ENCODE measurements around the gene SGSH.
A peak's percentile ranks its signal among the peaks of the same experiment; 100 is the strongest.

SGSH gene

DNA sequence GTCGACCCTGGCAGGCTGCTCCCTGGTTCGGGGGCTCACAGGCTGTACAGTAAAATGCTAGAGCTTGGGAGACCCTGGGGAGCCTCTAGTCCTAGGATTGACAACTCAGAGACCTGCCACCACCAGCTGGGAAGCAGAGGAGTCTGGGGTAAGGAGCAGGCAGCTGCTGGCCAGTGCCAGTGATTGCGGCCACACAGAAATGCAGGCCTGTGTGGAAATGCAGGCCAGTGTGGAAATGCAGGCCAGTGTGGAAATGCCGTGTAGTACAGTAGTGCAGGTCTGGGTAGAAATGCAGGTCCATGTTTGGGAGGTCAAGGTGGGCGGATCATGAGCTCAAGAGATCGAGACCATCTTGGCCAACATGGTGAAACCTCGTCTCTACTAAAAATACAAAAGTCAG is 23.5 kb downstream of the SGSH start (continued):
- TF ChIP-seq ZNF707 (tag by site-specific recombination; IDR thresholded peaks at IDR 0.05) = no peak
- no peak for TF ChIP-seq GLI4 (tag by site-specific recombination; IDR thresholded peaks at IDR 0.05)

GRCh38 chr17:80195671-80196529 is 24.2 kb downstream of the SGSH start:
- POLR2A ChIA-PET = no interaction called here
- TF ChIP-seq ZSCAN23 (tag by site-specific recombination; IDR thresholded peaks at IDR 0.05) (peak; percentile 70; the same call in 1 of the 2 replicates), SP7 (tag by site-specific recombination; IDR thresholded peaks at IDR 0.05) (0 out of 2 replicates have a peak, but pooled peaks have one; percentile 27), ZNF157 (tag by site-specific recombination; IDR thresholded peaks at IDR 0.05) (no peak), ZSCAN30 (tag by site-specific recombination; IDR thresholded peaks at IDR 0.05) (peak; percentile 95), ZNF280D (tag by site-specific recombination; IDR thresholded peaks at IDR 0.05) (0 out of 2 replicates have a peak, but pooled peaks have one; percentile 48), ZNF660 (tag by site-specific recombination; IDR thresholded peaks at IDR 0.05) (0 out of 2 replicates have a peak, but pooled peaks have one; percentile 53), ZSCAN16 (tag by site-specific recombination; IDR thresholded peaks at IDR 0.05) (peak; percentile 87), MZF1 (tag by site-specific recombination; IDR thresholded peaks at IDR 0.05; ENCODE audit: borderline replicate concordance) (0 out of 2 replicates have a peak, but pooled peaks have one; percentile 33), ZNF76 (tag by site-specific recombination; IDR thresholded peaks at IDR 0.05; ENCODE audit: borderline replicate concordance, low read depth) (no peak), ZNF501 (tag by site-specific recombination; IDR thresholded peaks at IDR 0.05) (0 out of 2 replicates have a peak, but pooled peaks have one; percentile 28), ZNF449 (tag by site-specific recombination; IDR thresholded peaks at IDR 0.05) (0 out of 2 replicates have a peak, but pooled peaks have one; percentile 23), ZNF391 (tag by site-specific recombination; IDR thresholded peaks at IDR 0.05; ENCODE audit: borderline replicate concordance, low read depth) (peak; percentile 57; the same call in 1 of the 2 replicates), ZNF654 (tag by site-specific recombination; IDR thresholded peaks at IDR 0.05; ENCODE audit: low read depth) (peak; percentile 82), HOXD13 (CRISPR knock-in tag; IDR thresholded peaks at IDR 0.05; ENCODE audit: borderline replicate concordance) (no peak), ZNF24 (tag by site-specific recombination; IDR thresholded peaks at IDR 0.05) (peak; percentile 56; the same call in 1 of the 2 replicates), ZNF37A (tag by site-specific recombination; IDR thresholded peaks at IDR 0.05) (no peak), BCL11A (tag by site-specific recombination; IDR thresholded peaks at IDR 0.05; ENCODE audit: low read depth) (no peak), ZNF2 (tag by site-specific recombination; IDR thresholded peaks at IDR 0.05) (peak; percentile 98)
- TF ChIP-seq, protein P1, sequence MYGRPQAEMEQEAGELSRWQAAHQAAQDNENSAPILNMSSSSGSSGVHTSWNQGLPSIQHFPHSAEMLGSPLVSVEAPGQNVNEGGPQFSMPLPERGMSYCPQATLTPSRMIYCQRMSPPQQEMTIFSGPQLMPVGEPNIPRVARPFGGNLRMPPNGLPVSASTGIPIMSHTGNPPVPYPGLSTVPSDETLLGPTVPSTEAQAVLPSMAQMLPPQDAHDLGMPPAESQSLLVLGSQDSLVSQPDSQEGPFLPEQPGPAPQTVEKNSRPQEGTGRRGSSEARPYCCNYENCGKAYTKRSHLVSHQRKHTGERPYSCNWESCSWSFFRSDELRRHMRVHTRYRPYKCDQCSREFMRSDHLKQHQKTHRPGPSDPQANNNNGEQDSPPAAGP (tag by site-specific recombination; IDR thresholded peaks at IDR 0.05) = peak; percentile 63; the same call in 1 of the 2 replicates
- TF ChIP-seq, protein P2, sequence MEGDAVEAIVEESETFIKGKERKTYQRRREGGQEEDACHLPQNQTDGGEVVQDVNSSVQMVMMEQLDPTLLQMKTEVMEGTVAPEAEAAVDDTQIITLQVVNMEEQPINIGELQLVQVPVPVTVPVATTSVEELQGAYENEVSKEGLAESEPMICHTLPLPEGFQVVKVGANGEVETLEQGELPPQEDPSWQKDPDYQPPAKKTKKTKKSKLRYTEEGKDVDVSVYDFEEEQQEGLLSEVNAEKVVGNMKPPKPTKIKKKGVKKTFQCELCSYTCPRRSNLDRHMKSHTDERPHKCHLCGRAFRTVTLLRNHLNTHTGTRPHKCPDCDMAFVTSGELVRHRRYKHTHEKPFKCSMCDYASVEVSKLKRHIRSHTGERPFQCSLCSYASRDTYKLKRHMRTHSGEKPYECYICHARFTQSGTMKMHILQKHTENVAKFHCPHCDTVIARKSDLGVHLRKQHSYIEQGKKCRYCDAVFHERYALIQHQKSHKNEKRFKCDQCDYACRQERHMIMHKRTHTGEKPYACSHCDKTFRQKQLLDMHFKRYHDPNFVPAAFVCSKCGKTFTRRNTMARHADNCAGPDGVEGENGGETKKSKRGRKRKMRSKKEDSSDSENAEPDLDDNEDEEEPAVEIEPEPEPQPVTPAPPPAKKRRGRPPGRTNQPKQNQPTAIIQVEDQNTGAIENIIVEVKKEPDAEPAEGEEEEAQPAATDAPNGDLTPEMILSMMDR (tag by site-specific recombination; IDR thresholded peaks at IDR 0.05) = peak; percentile 76
- H3K4me1 ChIP-seq (ENCODE audit: control insufficient read depth, insufficient read depth, low read length) = no peaks in the 10 kb centered on the region
- H3K27ac ChIP-seq (ENCODE audit: extremely low read depth, low read depth, low read length) = no peak overlapping the region
- no peak overlapping the region for H3K4me3 ChIP-seq (ENCODE audit: low read depth, low read length)
- CTCF ChIA-PET = interaction anchor here (0.6 to 4.0 kb wide), 29 partner anchors 9 to 735 kb away, joined by 3 to 48 read pairs (median 3); no protein-coding TSS in a partner anchor
- no peaks in the 10 kb centered on the region for H3K36me3 ChIP-seq (ENCODE audit: control insufficient read depth in 2 of 2, insufficient read depth in 1 of 2, low read length in 2 of 2)
- H3K9me3 ChIP-seq (ENCODE audit: control insufficient read depth, insufficient read depth, low read depth, low read length) = no peaks in the 10 kb centered on the region

Data from HEK293 (cell line).